ENCODE results near the gene RAPGEF1. TPM values are rescaled to one million over a fixed set of nuclear protein-coding genes. Genes with fewer than 3 reads are reported as not detected.
A peak's percentile ranks its signal among the peaks of the same experiment; 100 is the strongest.

The RAPGEF1 gene
- total RNA-seq, 1 experiment from 2014 or later = 55.6 TPM

DNA sequence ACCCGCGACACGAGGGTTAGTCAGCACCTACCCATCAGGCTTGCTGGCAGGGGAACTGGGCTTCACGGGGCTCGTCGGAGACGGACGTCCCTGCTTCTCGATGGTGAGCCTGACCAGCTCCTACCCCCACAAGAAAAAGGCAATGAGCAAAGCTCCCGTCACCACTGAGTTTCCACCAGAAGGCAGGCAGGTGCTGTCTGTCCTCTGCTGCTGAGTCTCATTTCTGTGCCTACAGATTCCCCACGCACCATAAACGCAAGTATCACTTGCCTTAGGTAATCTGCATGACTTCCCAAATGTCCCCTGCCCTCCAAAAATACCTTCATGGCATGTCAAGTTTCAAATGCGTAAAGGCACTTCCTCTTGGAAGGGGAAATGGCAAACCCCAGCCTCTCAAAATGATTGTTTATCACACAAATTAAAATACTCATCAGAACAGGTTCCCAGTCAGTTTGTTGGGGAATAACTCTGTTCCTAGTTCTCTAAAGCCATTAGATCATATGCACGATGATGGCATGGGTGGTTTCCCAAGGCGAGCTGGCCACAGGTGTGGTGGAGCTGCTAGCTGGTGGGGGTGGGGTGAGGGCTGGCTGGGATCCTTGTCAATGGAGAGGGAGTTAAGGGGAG is 109.6 kb downstream of the RAPGEF1 start:
- Histone ChIP-seq H4K5ac (ENCODE audit: insufficient read length, low read depth, low read length) (no peak overlapping the region), H3K9me3 (ENCODE audit: control insufficient read depth, low read depth, low read length) (no peaks in the 10 kb centered on the region), H4K20me1 (ENCODE audit: control insufficient read depth, insufficient read depth, insufficient read length) (no peaks in the 10 kb centered on the region), H2BK120ac (ENCODE audit: low read depth, low read length, poor library complexity, severe bottlenecking) (no peak overlapping the region), H3K18ac (ENCODE audit: insufficient read length, low read depth, low read length) (no peak overlapping the region), H3K14ac (ENCODE audit: insufficient read depth, low read length) (no peak overlapping the region), H2AFZ (ENCODE audit: low read length) (no peak overlapping the region), H3K4me1 (ENCODE audit: insufficient read depth, low read length) (no peaks in the 10 kb centered on the region; the same call in 1 of the 2 replicates), H3K4ac (ENCODE audit: low read depth, low read length) (no peak overlapping the region), H3K23ac (ENCODE audit: insufficient read length, low read depth, low read length) (no peak overlapping the region), H3K56ac (ENCODE audit: insufficient read length, low read depth, low read length) (no peak overlapping the region), H3K27me3 (ENCODE audit: insufficient read depth, low read length) (no peaks in the 10 kb centered on the region), H4K8ac (replicated peaks; ENCODE audit: insufficient read length, low read depth, low read length) (no peak overlapping the region), H3K23me2 (ENCODE audit: insufficient read length, low read depth, low read length, poor library complexity, severe bottlenecking) (no peaks in the 10 kb centered on the region), H2BK12ac (ENCODE audit: insufficient read length, low read depth, low read length) (no peak overlapping the region), H2BK5ac (ENCODE audit: insufficient read length, low read length) (no peak overlapping the region), H3K27ac (ENCODE audit: insufficient read length, low read depth, low read length) (no peak overlapping the region), H3T11ph (ENCODE audit: low read length) (no peak overlapping the region), H2BK15ac (ENCODE audit: low read depth, low read length) (no peak overlapping the region), H3K79me2 (ENCODE audit: insufficient read depth, low read length) (no peaks in the 10 kb centered on the region), H4K91ac (ENCODE audit: insufficient read length, low read depth, low read length) (no peak overlapping the region), H2AK5ac (ENCODE audit: insufficient read length, low read length) (no peak overlapping the region), H3K79me1 (ENCODE audit: insufficient read depth, low read depth, low read length, poor library complexity, severe bottlenecking) (no peaks in the 10 kb centered on the region), H3K4me2 (ENCODE audit: insufficient read depth, insufficient read length, low read length) (no peak overlapping the region), H2BK20ac (ENCODE audit: low read depth, low read length, poor library complexity, severe bottlenecking) (no peak overlapping the region), H3K9ac (ENCODE audit: extremely low read depth, insufficient read length, low read length) (no peak overlapping the region)
- peaks cover 5 to 22% (median 22%) of the 10 kb centered on the region in 3 experiments for H3K36me3 Mint-ChIP-seq (ENCODE audit: insufficient read depth in 1 of 3, low read depth in 3 of 3)
- H3K27me3 Mint-ChIP-seq (ENCODE audit: low read depth) = no peaks in the 10 kb centered on the region
- no peak overlapping the region for H3K4me3 Mint-ChIP-seq
- no peak for DNase-seq
- no CpG with 5 or more reads among the region's 15 CpGs for WGBS (ENCODE audit: extremely low coverage, insufficient read length, low lambda C conversion rate)
- H3K27ac Mint-ChIP-seq = 0 out of 7 replicates have a peak overlapping the region, but pooled peaks of 1 of the 3 experiments have one; percentile 39
- peaks cover 20 to 23% of the 10 kb centered on the region in 2 experiments for H3K4me1 Mint-ChIP-seq
- H3K9me3 Mint-ChIP-seq = no peaks in the 10 kb centered on the region
- TF ChIP-seq, protein P1, sequence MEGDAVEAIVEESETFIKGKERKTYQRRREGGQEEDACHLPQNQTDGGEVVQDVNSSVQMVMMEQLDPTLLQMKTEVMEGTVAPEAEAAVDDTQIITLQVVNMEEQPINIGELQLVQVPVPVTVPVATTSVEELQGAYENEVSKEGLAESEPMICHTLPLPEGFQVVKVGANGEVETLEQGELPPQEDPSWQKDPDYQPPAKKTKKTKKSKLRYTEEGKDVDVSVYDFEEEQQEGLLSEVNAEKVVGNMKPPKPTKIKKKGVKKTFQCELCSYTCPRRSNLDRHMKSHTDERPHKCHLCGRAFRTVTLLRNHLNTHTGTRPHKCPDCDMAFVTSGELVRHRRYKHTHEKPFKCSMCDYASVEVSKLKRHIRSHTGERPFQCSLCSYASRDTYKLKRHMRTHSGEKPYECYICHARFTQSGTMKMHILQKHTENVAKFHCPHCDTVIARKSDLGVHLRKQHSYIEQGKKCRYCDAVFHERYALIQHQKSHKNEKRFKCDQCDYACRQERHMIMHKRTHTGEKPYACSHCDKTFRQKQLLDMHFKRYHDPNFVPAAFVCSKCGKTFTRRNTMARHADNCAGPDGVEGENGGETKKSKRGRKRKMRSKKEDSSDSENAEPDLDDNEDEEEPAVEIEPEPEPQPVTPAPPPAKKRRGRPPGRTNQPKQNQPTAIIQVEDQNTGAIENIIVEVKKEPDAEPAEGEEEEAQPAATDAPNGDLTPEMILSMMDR (conservative IDR thresholded peaks at IDR 0.05) = no peak

All from H9 (cell line).